IPS DF 6.9 (cell line): ENCODE measurements around the gene PLEKHO2.

ENCODE experiments used
- DNase-seq: peaks from one replicate; pipeline ENCODE4 v3.0.0-alpha.2; 2013; ENCODE audit warnings: low read depth, low spot score
- H3K27ac ChIP-seq: one replicate; pipeline ENCODE4 v1.5.1; 2013; ENCODE audit warnings: low read length, control low read depth
- H3K27me3 ChIP-seq: 2 replicates; pipeline ENCODE4 v1.6.1; 2013; ENCODE audit warnings: mild to moderate bottlenecking, low read length; ENCODE audit not compliant: control insufficient read depth, insufficient read depth
- H3K36me3 ChIP-seq: 2 replicates; pipeline ENCODE4 v1.6.1; 2013; ENCODE audit warnings: low read length; ENCODE audit not compliant: control insufficient read depth, insufficient read depth
- H3K4me1 ChIP-seq: 2 replicates; pipeline ENCODE4 v1.6.1; 2013; ENCODE audit warnings: low read length; ENCODE audit not compliant: control insufficient read depth, insufficient read depth
- H3K4me3 ChIP-seq: 2 replicates; pipeline ENCODE4 v1.5.1; 2013; ENCODE audit warnings: mild to moderate bottlenecking, low read length
- H3K9me3 ChIP-seq: 2 replicates; pipeline ENCODE4 v1.6.1; 2013; ENCODE audit warnings: low read length, inconsistent platforms; ENCODE audit not compliant: control insufficient read depth, insufficient read depth
- WGBS: extraction: QIAGEN DNeasy Blood & Tissue Kit; methylation state at CpG from one replicate; pipeline ENCODE4 v1.1.7; 2013; ENCODE audit warnings: mixed read lengths, missing lambda C conversion rate; ENCODE audit not compliant: insufficient read length, insufficient coverage; 5-methylcytosine and 5-hydroxymethylcytosine counted together

Gene PLEKHO2

DNA sequence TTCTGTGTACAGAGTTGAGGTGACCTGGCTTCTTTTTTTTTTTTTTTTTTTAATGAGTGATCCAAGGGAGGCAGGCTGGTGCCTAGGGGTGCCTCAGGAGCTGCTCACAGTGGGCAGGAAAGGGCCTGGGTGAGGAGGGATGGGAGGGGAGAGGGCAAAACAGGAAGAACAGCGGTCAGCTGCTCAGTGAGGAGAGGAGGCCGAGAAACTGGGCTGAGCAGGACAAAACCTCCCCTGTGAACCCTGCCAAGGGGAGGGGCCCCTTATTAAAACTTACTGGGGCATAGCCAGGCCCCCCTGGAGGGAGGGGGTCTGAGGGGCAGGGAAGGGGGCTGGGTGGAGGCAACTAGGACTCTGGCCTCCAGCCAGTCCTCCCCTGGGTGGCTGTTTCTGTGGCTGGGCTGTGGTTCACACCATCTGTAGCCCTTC lies 3.5 kb downstream of the PLEKHO2 start:
- H3K4me1 ChIP-seq = peaks cover 9% of the 10 kb centered on the region
- no peaks in the 10 kb centered on the region for H3K27me3 ChIP-seq
- no peaks in the 10 kb centered on the region for H3K9me3 ChIP-seq
- no peak overlapping the region for H3K27ac ChIP-seq
- H3K4me3 ChIP-seq = no peak overlapping the region
- H3K36me3 ChIP-seq = no peaks in the 10 kb centered on the region
- DNase-seq = no peak
- no CpG with 5 or more reads among the region's 2 CpGs for WGBS

DNA sequence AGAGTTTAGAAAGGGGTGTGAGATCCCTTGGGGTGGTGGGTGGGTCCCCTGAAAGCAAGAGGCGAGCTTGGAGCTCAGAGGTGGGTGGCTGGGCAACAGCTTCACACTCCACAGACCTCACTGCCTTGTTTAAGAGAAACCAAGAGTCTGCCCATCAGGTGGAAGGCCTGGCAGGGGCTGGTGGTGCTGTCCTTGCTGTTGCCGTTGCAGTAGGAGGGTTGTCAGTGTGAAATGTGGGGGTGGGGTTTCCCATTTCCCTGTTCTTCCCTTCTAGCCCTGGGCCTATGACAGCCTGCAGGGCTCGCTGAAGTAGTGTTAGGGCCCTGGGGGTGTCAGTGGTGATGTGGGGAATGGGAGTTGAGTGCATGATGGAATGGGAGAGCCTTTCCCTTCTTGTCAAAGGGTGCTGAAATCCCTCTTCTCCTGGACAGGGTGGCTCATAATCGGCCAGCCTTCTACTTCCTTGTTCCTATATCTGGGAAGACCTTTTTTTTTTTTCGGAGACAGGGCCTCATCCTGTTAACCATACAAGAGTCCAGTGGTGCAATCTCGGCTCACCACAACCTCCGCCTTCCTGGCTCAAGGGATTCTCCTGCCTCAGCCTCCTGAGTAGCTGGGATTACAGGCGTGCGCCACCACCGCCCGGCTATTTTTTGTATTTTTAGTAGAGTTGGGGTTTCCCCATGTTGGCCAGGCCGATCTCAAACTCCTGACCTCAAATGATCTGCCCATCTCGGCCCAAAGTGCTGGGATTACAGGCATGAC lies 4.3 kb downstream of the PLEKHO2 start:
- Histone ChIP-seq H3K9me3 (no peaks in the 10 kb centered on the region), H3K4me3 (no peak overlapping the region), H3K36me3 (no peaks in the 10 kb centered on the region; the same call in 1 of the 2 replicates), H3K27ac (no peak overlapping the region), H3K4me1 (peaks cover 10% of the 10 kb centered on the region), H3K27me3 (no peaks in the 10 kb centered on the region)
- DNase-seq = no peak
- no CpG with 5 or more reads among the region's 13 CpGs for WGBS

DNA sequence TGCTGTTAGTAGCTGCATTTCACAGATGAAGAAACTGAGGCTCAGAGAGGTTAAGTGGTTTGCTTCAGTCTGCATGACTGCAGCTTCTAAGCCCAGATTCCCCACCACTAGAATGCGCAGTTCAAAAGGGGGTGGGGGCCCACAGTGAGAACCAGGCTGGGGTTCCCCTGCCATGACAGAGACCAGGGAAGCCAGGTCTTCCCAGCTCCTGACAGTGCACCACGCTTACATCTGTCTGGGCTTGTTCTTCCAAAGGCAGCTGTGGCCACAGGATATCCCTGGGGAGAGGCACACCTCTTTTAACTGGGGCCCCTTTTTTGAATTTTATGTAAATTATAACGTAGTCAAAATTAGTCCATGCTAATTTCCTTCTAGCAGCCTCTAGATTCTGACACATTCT lies 5.3 kb downstream of the PLEKHO2 start:
- Histone ChIP-seq H3K27ac (no peak overlapping the region), H3K27me3 (no peaks in the 10 kb centered on the region), H3K4me1 (peaks cover 13% of the 10 kb centered on the region), H3K9me3 (no peaks in the 10 kb centered on the region), H3K4me3 (no peak overlapping the region), H3K36me3 (no peaks in the 10 kb centered on the region; the same call in 1 of the 2 replicates)
- no peak for DNase-seq
- WGBS = no CpG with 5 or more reads among the region's 3 CpGs

DNA sequence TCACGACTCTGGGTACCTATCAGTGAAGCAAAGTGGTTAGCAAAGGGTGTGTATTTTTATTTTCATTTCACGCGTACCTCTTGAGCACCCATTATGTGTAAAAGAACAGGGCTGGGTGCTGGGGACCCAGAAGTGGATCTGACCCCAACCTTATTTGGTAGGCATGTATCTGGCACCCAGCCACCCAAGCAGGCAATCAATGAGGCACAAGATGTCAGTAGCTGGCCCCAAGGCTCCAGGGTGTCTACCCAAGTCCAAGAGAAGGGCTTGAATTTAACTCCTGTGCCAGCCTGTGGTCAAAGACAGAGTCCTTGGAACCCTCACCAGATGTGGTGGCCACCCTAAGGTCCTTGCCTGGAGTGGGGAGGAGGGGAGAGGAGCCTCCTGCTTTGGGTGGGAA lies 5.7 kb downstream of the PLEKHO2 start:
- Histone ChIP-seq H3K9me3 (no peaks in the 10 kb centered on the region), H3K4me3 (no peak overlapping the region), H3K27me3 (no peaks in the 10 kb centered on the region), H3K4me1 (peaks cover 13% of the 10 kb centered on the region), H3K36me3 (no peaks in the 10 kb centered on the region; the same call in 1 of the 2 replicates), H3K27ac (no peak overlapping the region)
- no peak for DNase-seq
- no CpG with 5 or more reads among the region's 3 CpGs for WGBS

DNA sequence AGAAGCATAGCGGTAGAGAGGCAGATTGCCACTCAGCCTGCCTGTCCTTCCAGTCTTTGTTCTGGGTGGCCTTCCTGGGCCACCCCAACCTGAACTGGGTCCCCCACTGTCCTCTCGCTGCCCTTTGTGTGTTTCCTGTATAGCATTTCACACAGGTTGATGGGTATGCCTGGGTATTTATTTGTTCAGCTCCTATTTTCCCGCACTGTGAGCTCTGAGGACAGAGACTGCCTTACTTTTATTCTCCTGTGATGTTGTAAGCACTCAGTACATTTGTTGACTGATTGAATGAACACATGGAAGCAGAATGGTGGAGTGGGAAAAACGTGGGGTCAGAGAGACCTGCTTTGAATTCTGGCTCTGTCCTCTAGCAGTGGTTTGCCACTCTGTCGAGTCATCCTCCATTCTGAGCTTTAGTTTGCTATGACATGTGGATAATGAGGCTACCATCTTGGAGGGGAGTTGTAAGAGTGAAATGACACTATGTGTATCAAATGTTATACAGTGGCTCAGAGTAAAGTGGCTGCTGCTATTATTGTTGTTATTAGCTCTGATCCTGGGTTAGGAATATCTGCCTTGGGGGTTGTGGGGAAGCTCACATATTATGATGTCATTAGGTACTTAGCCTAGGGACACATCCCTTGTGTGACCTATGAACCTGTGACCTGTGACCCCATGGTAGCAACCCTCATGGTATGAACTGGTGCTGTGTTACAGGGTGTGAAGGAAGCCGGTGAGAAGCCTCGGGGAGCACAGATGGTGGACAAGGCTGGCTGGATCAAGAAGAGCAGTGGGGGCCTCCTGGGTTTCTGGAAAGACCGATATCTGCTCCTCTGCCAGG lies 6.4 kb downstream of the PLEKHO2 start:
- no peak overlapping the region for H3K27ac ChIP-seq
- no peaks in the 10 kb centered on the region for H3K9me3 ChIP-seq
- H3K4me3 ChIP-seq = no peak overlapping the region
- no peaks in the 10 kb centered on the region; the same call in 1 of the 2 replicates for H3K36me3 ChIP-seq
- DNase-seq = no peak
- no CpG with 5 or more reads among the region's 8 CpGs for WGBS
- H3K4me1 ChIP-seq = peaks cover 10% of the 10 kb centered on the region
- H3K27me3 ChIP-seq = no peaks in the 10 kb centered on the region

DNA sequence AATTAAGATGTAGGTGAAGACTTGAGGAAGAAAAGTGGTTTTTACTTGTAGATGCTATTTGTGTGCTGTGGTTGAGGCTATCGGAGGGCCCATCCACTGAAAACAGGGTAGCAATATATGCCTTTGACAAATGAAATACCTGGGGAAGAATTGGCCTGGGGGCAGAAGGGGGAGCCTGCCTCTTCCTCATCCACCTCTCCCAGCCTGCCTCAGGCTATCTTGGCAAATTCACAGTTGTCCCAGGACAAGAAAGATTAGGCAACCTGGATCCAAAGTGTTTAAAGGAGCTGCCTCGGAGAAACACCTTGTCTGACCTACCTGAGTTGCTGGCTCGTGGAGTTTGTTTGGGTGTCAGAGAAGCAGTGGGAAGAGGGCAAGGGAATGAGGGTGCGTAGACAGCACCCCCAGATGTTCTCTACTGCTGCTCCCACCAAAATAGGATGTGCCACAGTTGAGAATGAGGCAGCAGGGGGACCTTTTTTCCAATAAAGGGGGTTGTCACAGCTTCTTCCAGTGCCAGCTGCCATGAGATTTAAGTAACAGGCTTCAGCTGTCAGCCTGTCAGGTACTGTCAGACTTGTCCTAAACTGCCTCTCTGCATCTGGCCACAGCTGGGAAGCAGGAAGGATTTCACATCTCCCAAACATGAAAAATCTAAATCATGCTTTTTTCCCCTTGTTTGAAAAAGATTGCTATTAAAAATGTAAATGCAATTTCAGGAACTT lies 9.2 kb downstream of the PLEKHO2 start:
- no peaks in the 10 kb centered on the region for H3K27me3 ChIP-seq
- no peak overlapping the region for H3K27ac ChIP-seq
- H3K4me3 ChIP-seq = no peak overlapping the region
- DNase-seq = no peak
- H3K36me3 ChIP-seq = peaks cover 16% of the 10 kb centered on the region
- no CpG with 5 or more reads among the region's 4 CpGs for WGBS
- no peaks in the 10 kb centered on the region for H3K9me3 ChIP-seq
- peaks cover 6% of the 10 kb centered on the region for H3K4me1 ChIP-seq

DNA sequence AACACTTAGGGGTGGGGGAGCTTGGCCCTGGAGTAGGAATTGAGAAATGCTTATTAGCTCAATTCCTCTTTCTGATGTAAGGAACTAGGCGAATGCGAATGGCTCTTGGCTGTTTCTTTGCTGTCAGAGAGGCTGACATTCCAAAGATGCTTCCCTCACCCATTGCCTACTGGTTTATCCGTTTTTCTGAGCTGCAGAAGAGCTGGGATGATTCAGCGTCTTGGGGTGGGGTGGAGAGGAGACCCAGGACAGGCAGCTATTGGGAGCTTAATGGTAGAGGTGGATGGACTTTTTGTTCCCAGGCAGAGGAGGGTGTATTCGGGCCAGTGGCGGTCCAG lies 9.8 kb downstream of the PLEKHO2 start:
- no CpG with 5 or more reads among the region's 6 CpGs for WGBS
- DNase-seq = no peak
- no peak overlapping the region for H3K27ac ChIP-seq

DNA sequence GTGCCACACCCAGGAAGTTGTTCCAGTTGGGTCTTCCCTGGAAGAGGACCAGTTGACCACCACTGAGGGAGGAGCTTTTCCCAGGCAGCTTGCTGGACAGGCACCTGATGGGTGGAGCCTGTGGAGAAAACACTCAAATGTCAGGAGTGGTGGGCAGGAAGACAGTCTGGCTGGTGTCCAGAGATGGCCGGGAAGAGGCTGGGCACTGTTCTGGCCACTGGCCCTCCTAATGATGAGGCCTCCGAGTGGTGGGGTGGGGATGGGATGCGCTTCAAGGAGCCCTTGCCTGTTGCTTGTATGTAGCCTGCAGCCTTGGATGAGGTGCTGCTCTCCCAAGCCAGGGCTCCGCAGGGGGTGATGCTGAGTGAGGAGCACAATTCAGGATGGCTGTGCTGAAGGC lies 12.3 kb downstream of the PLEKHO2 start:
- Histone ChIP-seq H3K4me3 (no peak overlapping the region), H3K27me3 (no peaks in the 10 kb centered on the region), H3K27ac (no peak overlapping the region), H3K36me3 (peaks cover 16% of the 10 kb centered on the region), H3K4me1 (peaks cover 5% of the 10 kb centered on the region; the same call in 1 of the 2 replicates), H3K9me3 (no peaks in the 10 kb centered on the region)
- no peak for DNase-seq
- no CpG with 5 or more reads among the region's 4 CpGs for WGBS

More for the DNA sequence above, 9.8 kb downstream of the PLEKHO2 start:
- H3K4me1 ChIP-seq = peaks cover 6% of the 10 kb centered on the region
- H3K9me3 ChIP-seq = no peaks in the 10 kb centered on the region
- H3K36me3 ChIP-seq = peaks cover 16% of the 10 kb centered on the region
- no peak overlapping the region for H3K4me3 ChIP-seq
- no peaks in the 10 kb centered on the region for H3K27me3 ChIP-seq

DNA sequence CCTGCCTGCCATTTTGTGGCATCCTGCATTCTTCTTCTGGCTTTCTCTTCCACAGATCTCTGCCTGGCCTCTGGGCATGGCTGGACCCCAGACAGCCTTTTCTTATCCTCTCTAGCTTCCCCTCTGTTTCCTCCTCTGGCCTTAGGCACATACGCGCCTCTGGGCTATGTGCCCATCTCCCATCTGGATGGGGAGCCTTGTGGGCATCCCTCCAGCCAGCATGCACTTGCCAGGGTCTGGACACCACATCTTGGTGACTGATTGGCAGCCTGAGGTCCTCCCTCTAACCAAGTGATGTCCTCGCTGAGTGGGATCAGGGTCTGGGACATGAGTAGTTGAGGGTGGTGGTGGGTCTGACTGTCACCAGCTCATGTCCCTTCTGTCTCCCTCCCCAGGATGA lies 12.8 kb downstream of the PLEKHO2 start:
- no peak for DNase-seq
- no peak overlapping the region for H3K27ac ChIP-seq
- H3K27me3 ChIP-seq = no peaks in the 10 kb centered on the region
- no peak overlapping the region for H3K4me3 ChIP-seq
- no peaks in the 10 kb centered on the region for H3K9me3 ChIP-seq
- peaks cover 16% of the 10 kb centered on the region for H3K36me3 ChIP-seq
- no CpG with 5 or more reads among the region's 3 CpGs for WGBS
- peaks cover 5% of the 10 kb centered on the region; the same call in 1 of the 2 replicates for H3K4me1 ChIP-seq
